Testis (tissue), 2 donors: ENCODE results near the gene DYNC1LI2.

Source experiments
- POLR2A ChIP-seq: fragments of 450-650 bp; IDR thresholded peaks from one replicate; pipeline ENCODE4 v1.6.1; 2017; ENCODE audit warnings: antibody characterized with exemption, mild to moderate bottlenecking, moderate library complexity
- TF ChIP-seq, protein P1 (sequence below), 3 experiments: fragments of 450-650 bp in 2 of 3; fragments of 200-600 bp in 1 of 3; sonication (generic) in 1 of 3; IDR thresholded peaks; one replicate each; pipeline ENCODE4 v1.5.1; 2016 to 2019; ENCODE audit warnings: antibody characterized with exemption in 3 of 3, mild to moderate bottlenecking in 2 of 3, moderate library complexity in 1 of 3

DNA sequence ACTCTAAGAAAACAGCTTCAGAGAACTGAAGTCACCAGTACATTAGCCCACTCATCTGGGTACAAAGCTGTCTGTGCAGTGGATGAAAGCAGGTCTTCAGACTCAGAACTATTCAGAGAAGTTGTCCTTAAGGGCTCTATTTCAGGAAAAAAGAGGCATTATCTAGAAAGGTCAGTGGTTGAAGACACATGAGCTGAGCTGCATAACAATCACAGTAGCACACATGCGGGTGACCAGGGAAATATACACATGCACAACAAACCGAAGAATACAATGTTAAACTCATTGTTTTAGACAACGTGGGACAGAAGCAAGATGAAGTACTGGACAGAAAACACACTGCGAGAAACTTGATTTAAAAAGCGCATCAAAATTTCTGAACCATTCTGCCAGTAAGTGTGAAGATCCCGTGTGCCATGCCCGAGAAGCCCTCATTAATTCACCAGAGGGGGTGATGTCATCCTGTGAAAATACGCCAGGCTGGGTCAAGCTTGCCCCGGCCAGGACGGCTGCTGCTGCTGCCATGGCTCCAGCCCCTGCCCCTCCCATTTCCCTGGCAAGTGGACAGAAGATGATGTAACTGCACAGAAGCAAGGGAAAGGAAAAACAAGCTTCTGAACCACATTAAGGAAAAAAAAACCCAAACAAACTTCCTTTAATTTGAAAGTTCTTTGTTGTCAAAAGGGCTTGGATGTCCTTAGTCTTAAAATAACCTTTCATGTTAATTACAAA, 10.1 kb downstream of the DYNC1LI2 start:
- TF ChIP-seq, protein P1, sequence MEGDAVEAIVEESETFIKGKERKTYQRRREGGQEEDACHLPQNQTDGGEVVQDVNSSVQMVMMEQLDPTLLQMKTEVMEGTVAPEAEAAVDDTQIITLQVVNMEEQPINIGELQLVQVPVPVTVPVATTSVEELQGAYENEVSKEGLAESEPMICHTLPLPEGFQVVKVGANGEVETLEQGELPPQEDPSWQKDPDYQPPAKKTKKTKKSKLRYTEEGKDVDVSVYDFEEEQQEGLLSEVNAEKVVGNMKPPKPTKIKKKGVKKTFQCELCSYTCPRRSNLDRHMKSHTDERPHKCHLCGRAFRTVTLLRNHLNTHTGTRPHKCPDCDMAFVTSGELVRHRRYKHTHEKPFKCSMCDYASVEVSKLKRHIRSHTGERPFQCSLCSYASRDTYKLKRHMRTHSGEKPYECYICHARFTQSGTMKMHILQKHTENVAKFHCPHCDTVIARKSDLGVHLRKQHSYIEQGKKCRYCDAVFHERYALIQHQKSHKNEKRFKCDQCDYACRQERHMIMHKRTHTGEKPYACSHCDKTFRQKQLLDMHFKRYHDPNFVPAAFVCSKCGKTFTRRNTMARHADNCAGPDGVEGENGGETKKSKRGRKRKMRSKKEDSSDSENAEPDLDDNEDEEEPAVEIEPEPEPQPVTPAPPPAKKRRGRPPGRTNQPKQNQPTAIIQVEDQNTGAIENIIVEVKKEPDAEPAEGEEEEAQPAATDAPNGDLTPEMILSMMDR (IDR thresholded peaks at IDR 0.05), result no peak
- no peak for TF ChIP-seq POLR2A
